Fibroblast of lung (primary cell): Measurements from ENCODE around the gene PRAF2. TPM values are rescaled to one million over a fixed set of nuclear protein-coding genes. Genes with fewer than 3 reads are reported as not detected.

Source experiments
- DNase-seq, 2 donors: peaks; one replicate each; pipeline versions ENCODE4 v3.0.0 to v3.0.0-alpha.2; 2010; ENCODE audit warnings: low read depth in 2 of 2
- H2AFZ ChIP-seq: 2 replicates; pipeline ENCODE4 v1.5.1; 2012; ENCODE audit warnings: low read length, control low read depth, inconsistent platforms
- H3K27ac ChIP-seq: 2 replicates; pipeline ENCODE4 v1.5.1; 2011; ENCODE audit warnings: low read length, control low read depth; ENCODE audit not compliant: insufficient read depth
- H3K27me3 ChIP-seq: 2 replicates; pipeline ENCODE4 v1.5.1; 2011; ENCODE audit warnings: mild to moderate bottlenecking, low read length; ENCODE audit not compliant: control insufficient read depth, insufficient read depth
- H3K36me3 ChIP-seq: 2 replicates; pipeline ENCODE4 v1.5.1; 2011; ENCODE audit warnings: low read length; ENCODE audit not compliant: control insufficient read depth, insufficient read depth
- H3K4me1 ChIP-seq: 2 replicates; pipeline ENCODE4 v1.5.1; 2011; ENCODE audit warnings: low read length; ENCODE audit not compliant: control insufficient read depth, insufficient read depth; ENCODE audit errors: extremely low read depth
- H3K4me2 ChIP-seq: 2 replicates; pipeline ENCODE4 v1.5.1; 2011; ENCODE audit warnings: low read length, control low read depth; ENCODE audit not compliant: insufficient read depth; ENCODE audit errors: extremely low read depth
- H3K4me3 ChIP-seq, 4 experiments: fragments of 200-600 bp in 1 of 4; sonication (generic) in 1 of 4; replicated peaks in 1 of 4; 2 replicates each; pipeline ENCODE4 v1.5.1; 2011 to 2016; ENCODE audit warnings: low read length in 4 of 4, low read depth in 3 of 4, mild to moderate bottlenecking in 3 of 4, control low read depth in 2 of 4, inconsistent platforms in 1 of 4, mixed read lengths in 1 of 4; ENCODE audit not compliant: insufficient read depth in 1 of 4; ENCODE audit errors: control extremely low read depth in 1 of 4
- H3K79me2 ChIP-seq: 2 replicates; pipeline ENCODE4 v1.5.1; 2012; ENCODE audit warnings: mild to moderate bottlenecking, low read length, inconsistent platforms; ENCODE audit not compliant: control insufficient read depth, insufficient read depth
- H3K9ac ChIP-seq: 2 replicates; pipeline ENCODE4 v1.5.1; 2011; ENCODE audit warnings: mild to moderate bottlenecking, low read length, control low read depth; ENCODE audit not compliant: insufficient read depth
- H3K9me3 ChIP-seq: 2 replicates; pipeline ENCODE4 v1.5.1; 2012; ENCODE audit warnings: low read depth, low read length; ENCODE audit not compliant: control insufficient read depth, insufficient read depth
- H4K20me1 ChIP-seq: 2 replicates; pipeline ENCODE4 v1.5.1; 2011; ENCODE audit warnings: low read length; ENCODE audit not compliant: control insufficient read depth, insufficient read depth; ENCODE audit errors: extremely low read depth
- EZH2 ChIP-seq: IDR thresholded peaks from 2 replicates; pipeline ENCODE4 v1.5.1; 2012; ENCODE audit warnings: low read length, control low read depth, mild to moderate bottlenecking; ENCODE audit errors: missing control alignments
- polyA plus RNA-seq, 2 donors: library from polyadenylated mRNA; depleted of rRNA in 1 of 2; stranded (reverse) in 1 of 2; unstranded in 1 of 2; fragments of >200 nt; gene quantifications; 2 replicates each; pipeline ENCODE4 v1.2.1, GENCODE V29; 2011 to 2012; ENCODE audit warnings: missing spikeins in 1 of 2
- total RNA-seq: library from RNA; depleted of rRNA; stranded (reverse); fragments of >200 nt; gene quantifications from 2 replicates; pipeline ENCODE4 v1.2.1, GENCODE V29; 2014
- TF ChIP-seq, protein P1 (sequence below), 2 donors: IDR thresholded peaks in 1 of 2; conservative IDR thresholded peaks in 1 of 2; 1 replicate in 1 of 2; 2 replicates in 1 of 2; pipeline ENCODE4 v1.5.1; 2011 to 2012; ENCODE audit warnings: low read length in 2 of 2, control low read depth in 1 of 2, inconsistent platforms in 1 of 2, low read depth in 1 of 2, mild to moderate bottlenecking in 1 of 2

The PRAF2 gene
- total and polyA plus RNA-seq, 2 donors (not counting 1 experiment from before 2014, with no cell fraction given) = 11.9 to 33.1 TPM

DNA sequence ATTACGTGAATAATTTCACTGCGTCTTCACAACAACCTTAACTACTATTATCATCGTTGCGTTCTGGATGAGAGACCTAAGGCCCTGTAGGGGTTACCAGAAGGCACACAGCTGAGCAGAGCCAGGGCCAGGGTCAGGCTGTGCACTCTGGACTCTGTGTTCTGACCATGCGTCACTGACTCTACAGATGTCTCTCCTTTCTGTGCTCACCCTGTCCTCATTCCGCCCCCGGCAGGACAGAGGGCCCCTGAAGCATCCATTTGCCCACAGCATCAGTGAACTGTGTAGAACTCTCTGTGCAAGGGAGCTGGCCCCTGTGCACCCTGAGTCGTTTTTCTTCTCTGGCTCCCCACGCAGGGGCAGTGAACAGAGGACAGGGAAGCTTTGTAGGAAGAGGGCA, 28.4 kb upstream of the PRAF2 start:
- Histone ChIP-seq H3K4me2 (no peak overlapping the region), H3K27me3 (no peaks in the 10 kb centered on the region), H3K79me2 (no peaks in the 10 kb centered on the region), H3K4me3 (no peak overlapping the region), H2AFZ (no peak overlapping the region), H3K9ac (no peak overlapping the region), H4K20me1 (no peaks in the 10 kb centered on the region), H3K4me1 (no peaks in the 10 kb centered on the region), H3K9me3 (no peaks in the 10 kb centered on the region), H3K36me3 (no peaks in the 10 kb centered on the region), H3K27ac (no peak overlapping the region)
- no peak for DNase-seq
- no peak for TF ChIP-seq EZH2

GRCh38 chrX:49101629-49101984, 27.8 kb upstream of the PRAF2 start:
- H3K9me3 ChIP-seq = no peaks in the 10 kb centered on the region
- no peaks in the 10 kb centered on the region for H3K4me1 ChIP-seq
- no peak for TF ChIP-seq EZH2
- TF ChIP-seq, protein P1, sequence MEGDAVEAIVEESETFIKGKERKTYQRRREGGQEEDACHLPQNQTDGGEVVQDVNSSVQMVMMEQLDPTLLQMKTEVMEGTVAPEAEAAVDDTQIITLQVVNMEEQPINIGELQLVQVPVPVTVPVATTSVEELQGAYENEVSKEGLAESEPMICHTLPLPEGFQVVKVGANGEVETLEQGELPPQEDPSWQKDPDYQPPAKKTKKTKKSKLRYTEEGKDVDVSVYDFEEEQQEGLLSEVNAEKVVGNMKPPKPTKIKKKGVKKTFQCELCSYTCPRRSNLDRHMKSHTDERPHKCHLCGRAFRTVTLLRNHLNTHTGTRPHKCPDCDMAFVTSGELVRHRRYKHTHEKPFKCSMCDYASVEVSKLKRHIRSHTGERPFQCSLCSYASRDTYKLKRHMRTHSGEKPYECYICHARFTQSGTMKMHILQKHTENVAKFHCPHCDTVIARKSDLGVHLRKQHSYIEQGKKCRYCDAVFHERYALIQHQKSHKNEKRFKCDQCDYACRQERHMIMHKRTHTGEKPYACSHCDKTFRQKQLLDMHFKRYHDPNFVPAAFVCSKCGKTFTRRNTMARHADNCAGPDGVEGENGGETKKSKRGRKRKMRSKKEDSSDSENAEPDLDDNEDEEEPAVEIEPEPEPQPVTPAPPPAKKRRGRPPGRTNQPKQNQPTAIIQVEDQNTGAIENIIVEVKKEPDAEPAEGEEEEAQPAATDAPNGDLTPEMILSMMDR (conservative IDR thresholded peaks at IDR 0.05 in 1 of 2, IDR thresholded peaks at IDR 0.05 in 1 of 2; ENCODE audit: low read depth in 1 of 2, low read length in 2 of 2) = no peak
- H3K9ac ChIP-seq = no peak overlapping the region
- no peaks in the 10 kb centered on the region for H3K27me3 ChIP-seq
- no peak for DNase-seq
- H2AFZ ChIP-seq = no peak overlapping the region
- peak overlapping the region; percentile 14 for H3K27ac ChIP-seq
- peak overlapping the region; percentile 38 to 64 (median 45) for H3K4me3 ChIP-seq
- peak overlapping the region; percentile 64 for H3K4me2 ChIP-seq
- H3K79me2 ChIP-seq = no peaks in the 10 kb centered on the region
- H3K36me3 ChIP-seq = no peaks in the 10 kb centered on the region
- H4K20me1 ChIP-seq = no peaks in the 10 kb centered on the region

DNA sequence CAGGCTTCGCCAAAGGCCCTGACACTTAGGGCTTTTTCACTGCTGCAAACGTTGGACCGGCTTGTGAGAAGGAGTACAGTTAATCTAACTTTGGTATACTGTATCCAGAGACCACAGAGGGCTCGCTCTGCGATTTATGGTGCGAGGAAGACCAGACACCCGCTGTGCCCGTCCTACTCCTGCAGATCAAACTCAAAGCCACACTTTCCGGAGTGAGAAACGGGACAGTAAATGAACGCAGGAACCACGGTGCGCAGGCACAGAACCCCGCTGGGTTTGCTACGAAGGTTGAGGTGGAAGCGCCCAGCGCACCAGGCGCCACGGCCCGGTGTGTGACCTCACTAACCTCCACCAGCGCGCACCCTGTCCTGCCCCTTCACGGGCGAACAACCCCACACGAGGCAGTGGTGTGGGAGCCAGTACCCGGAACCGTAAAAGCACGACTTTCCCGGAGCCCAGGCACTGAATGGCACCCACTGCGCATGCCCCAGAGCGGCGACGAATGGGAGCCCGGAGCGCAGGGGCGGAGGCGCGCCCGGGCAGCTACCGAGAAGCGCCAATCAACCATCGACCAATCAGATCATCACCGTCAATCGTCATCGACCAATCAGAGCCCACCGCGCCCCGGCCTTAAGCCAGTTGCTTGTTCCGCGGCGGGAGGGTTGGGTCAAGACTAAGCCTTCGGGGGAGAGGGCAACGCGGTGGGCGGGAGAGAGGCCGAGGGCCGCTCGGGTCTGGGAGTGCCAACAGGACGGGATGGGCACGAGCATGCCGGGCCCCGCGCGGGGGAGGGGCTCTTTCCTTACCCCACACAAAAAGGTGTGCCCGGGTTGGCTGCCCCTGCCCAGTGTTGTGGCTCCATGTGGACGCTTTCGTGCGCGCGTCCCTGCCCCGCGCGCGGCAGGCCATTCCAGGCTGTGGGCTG, 27.2 kb upstream of the PRAF2 start:
- Histone ChIP-seq H3K27me3 (no peaks in the 10 kb centered on the region), H3K4me1 (no peaks in the 10 kb centered on the region), H4K20me1 (no peaks in the 10 kb centered on the region), H3K36me3 (no peaks in the 10 kb centered on the region), H3K4me2 (peak overlapping the region; percentile 75), H3K27ac (peak overlapping the region; percentile 14), H3K9me3 (no peaks in the 10 kb centered on the region), H3K4me3 (peak overlapping the region; percentile 42 to 65 (median 58)), H3K9ac (peak overlapping the region; percentile 25), H3K79me2 (no peaks in the 10 kb centered on the region), H2AFZ (peak overlapping the region; percentile 75)
- peak; percentile 88 to 90 for DNase-seq
- TF ChIP-seq, protein P1 (conservative IDR thresholded peaks at IDR 0.05 in 1 of 2, IDR thresholded peaks at IDR 0.05 in 1 of 2; ENCODE audit: low read depth in 1 of 2, low read length in 2 of 2) = no peak
- TF ChIP-seq EZH2 = no peak
